Measurements from ENCODE around the gene PTPRCAP. TPM values are rescaled to one million over a fixed set of nuclear protein-coding genes. Genes with fewer than 3 reads are reported as not detected.
"Not testable (repeated sequence)": the region's sequence is repeated elsewhere in the genome, so short reads cannot be mapped to it uniquely, and the experiment has no call there.

PTPRCAP gene
- total RNA-seq, 2 experiments from 2014 or later, result 390 to 424 TPM

- H3K4me3 Mint-ChIP-seq, result peak overlapping the region; percentile 90
- CTCF ChIA-PET, result interaction anchor here (1.2 to 5.8 kb wide), 7 partner anchors 10 to 99 kb away, joined by 3 to 96 read pairs (median 23); partner anchors contain the start of genes CARNS1, PITPNM1, POLD4 and PTPRCAP
- DNase-seq (no peak), ATAC-seq (no peak)
- no peaks in the 10 kb centered on the region for H3K27me3 Mint-ChIP-seq
- H3K36me3 Mint-ChIP-seq, result peaks cover 53% of the 10 kb centered on the region
- H3K9me3 Mint-ChIP-seq (ENCODE audit: low read depth), result no peaks in the 10 kb centered on the region
- H3K4me1 Mint-ChIP-seq, result peaks cover 64% of the 10 kb centered on the region
- H3K27ac Mint-ChIP-seq, result peak overlapping the region; percentile 86
These were observed 31.7 kb downstream of the PTPRCAP start for GRCh38 chr11:67405688-67406339.

- DNase-seq, result no peak
- no peak for ATAC-seq
- CTCF ChIA-PET, result interaction anchor here (1.2 to 5.8 kb wide), 7 partner anchors 9 to 100 kb away, joined by 3 to 96 read pairs (median 23); partner anchors contain the start of genes CARNS1, PITPNM1, POLD4 and PTPRCAP
- Mint-ChIP-seq H3K27me3 (no peaks in the 10 kb centered on the region), H3K4me1 (peaks cover 63% of the 10 kb centered on the region), H3K27ac (peak overlapping the region; percentile 86), H3K4me3 (peak overlapping the region; percentile 90), H3K36me3 (peaks cover 55% of the 10 kb centered on the region), H3K9me3 (ENCODE audit: low read depth) (no peaks in the 10 kb centered on the region)
These were observed 32.3 kb downstream of the PTPRCAP start for GRCh38 chr11:67405196-67405567.

DNA sequence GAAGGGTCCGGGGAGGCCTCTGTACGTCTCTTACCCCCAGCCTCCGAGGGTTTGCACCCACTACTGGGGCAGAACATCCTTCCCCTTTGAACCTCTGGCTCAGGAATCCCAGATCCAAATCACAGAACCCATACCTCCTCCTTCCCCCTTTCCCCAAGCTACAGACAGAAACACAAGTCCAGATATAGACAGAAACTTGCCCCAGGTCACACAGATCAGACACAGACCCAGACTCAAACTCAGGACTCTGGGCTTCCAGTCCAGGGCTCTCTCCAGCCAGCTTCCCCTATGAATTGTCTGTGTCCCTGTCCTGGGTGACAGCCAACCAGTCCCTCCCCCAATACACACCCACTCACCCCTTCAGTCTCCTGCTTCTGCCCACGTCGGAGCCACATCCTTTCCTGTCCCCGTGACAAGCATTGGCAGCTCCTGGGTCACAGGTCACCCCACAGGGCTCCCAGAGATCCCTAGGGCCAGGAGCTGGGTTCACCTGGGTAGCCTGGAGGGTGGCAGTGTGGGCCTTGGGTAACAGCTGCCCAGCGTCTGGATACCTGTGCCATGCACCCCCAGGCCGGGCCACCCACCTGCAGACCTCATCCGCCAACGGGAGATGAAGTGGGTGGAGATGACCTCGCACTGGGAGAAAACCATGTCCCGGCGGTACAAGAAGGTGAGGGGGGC, 32.8 kb downstream of the PTPRCAP start:
- DNase-seq (peak; percentile 85), ATAC-seq (no peak)
- no peaks in the 10 kb centered on the region for H3K9me3 Mint-ChIP-seq (ENCODE audit: low read depth)
- peaks cover 53% of the 10 kb centered on the region for H3K36me3 Mint-ChIP-seq
- H3K27ac Mint-ChIP-seq, result peak overlapping the region; percentile 86
- H3K4me3 Mint-ChIP-seq, result peak overlapping the region; percentile 90
- no peaks in the 10 kb centered on the region for H3K27me3 Mint-ChIP-seq
- H3K4me1 Mint-ChIP-seq, result peaks cover 62% of the 10 kb centered on the region
- CTCF ChIA-PET, result interaction anchor here (1.2 to 5.8 kb wide), 11 partner anchors 9 to 100 kb away, joined by 3 to 96 read pairs (median 7); partner anchors contain the start of genes CARNS1, PITPNM1, POLD4 and PTPRCAP

- peak overlapping the region; percentile 86 for H3K27ac Mint-ChIP-seq
- H3K36me3 Mint-ChIP-seq, result peaks cover 58% of the 10 kb centered on the region
- H3K4me1 Mint-ChIP-seq, result peaks cover 66% of the 10 kb centered on the region
- peak overlapping the region; percentile 90 for H3K4me3 Mint-ChIP-seq
- ATAC-seq; H3K9me3 Mint-ChIP-seq (ENCODE audit: low read depth); H3K27me3 Mint-ChIP-seq: not testable (repeated sequence)
- CTCF ChIA-PET, result interaction anchor here (0.7 to 5.8 kb wide), 15 partner anchors 12 to 1766 kb away, joined by 3 to 96 read pairs (median 9); partner anchors contain the start of genes AIP, CARNS1, PITPNM1 and POLD4
- DNase-seq, result peak; percentile 41
These were observed 34.4 kb downstream of the PTPRCAP start for GRCh38 chr11:67403085-67403484.

DNA sequence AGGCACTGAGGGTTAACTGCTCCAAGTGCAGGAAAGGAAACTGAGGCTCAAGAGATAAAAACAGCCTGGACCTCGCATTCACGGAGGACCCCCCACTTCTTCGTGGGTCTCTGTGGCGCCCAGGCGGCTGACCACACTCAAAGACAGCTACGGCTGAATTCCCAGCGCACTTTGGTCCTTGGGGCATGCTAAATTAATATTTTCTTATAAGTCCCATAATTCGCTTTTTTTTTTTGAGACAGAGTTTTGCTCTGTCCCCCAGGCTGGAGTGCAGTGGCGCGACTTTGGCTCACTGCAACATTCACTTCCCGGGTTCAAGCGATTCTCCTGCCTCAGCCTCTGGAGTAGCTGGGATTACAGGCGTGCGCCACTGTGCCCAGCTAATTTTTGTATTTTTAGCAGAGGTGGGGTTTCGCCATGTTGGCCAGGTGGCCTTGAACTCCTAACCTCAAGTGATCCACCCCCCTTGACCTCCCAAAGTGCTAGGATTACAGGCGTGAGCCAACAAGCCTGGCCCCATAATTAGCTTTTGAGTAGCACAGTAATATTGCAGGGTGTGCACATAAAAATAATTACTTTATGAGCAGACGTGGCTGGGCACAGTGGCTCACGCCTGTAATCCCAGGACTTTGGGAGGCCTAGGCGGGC, 35.2 kb downstream of the PTPRCAP start:
- Mint-ChIP-seq H3K4me1 (peaks cover 66% of the 10 kb centered on the region), H3K4me3 (peak overlapping the region; percentile 63), H3K27ac (peak overlapping the region; percentile 86), H3K36me3 (peaks cover 57% of the 10 kb centered on the region)
- CTCF ChIA-PET, result interaction anchor here (0.7 to 5.8 kb wide), 20 partner anchors 9 to 1765 kb away, joined by 3 to 96 read pairs (median 10); partner anchors contain the start of genes AIP, CARNS1, PITPNM1 and POLD4
- H3K9me3 Mint-ChIP-seq (ENCODE audit: low read depth); DNase-seq; ATAC-seq; H3K27me3 Mint-ChIP-seq: not testable (repeated sequence)

- Mint-ChIP-seq H3K4me3 (peak within 1 kb of the TSS; percentile 90), H3K4me1 (peaks cover 65% of the 10 kb centered on the region), H3K27me3 (no peaks in the 10 kb centered on the region), H3K9me3 (ENCODE audit: low read depth) (no peaks in the 10 kb centered on the region), H3K36me3 (peaks cover 55% of the 10 kb centered on the region), H3K27ac (peak within 1 kb of the TSS; percentile 86)
- DNase-seq (peak; percentile 92), ATAC-seq (peak; percentile 74)
- CTCF ChIA-PET, result interaction anchor here (0.6 to 5.8 kb wide), 31 partner anchors 10 to 199 kb away, joined by 3 to 96 read pairs (median 6); partner anchors contain the start of genes AIP, CARNS1, CDK2AP2 and PITPNM1
These were observed 35.8 kb downstream of the PTPRCAP start, which contains the start of gene PPP1CA for GRCh38 chr11:67401495-67402191. Gene PPP1CA, minus strand, starts transcription at chr11:67401858. Its CDS starts 76 bp downstream, at chr11:67401782.

DNA sequence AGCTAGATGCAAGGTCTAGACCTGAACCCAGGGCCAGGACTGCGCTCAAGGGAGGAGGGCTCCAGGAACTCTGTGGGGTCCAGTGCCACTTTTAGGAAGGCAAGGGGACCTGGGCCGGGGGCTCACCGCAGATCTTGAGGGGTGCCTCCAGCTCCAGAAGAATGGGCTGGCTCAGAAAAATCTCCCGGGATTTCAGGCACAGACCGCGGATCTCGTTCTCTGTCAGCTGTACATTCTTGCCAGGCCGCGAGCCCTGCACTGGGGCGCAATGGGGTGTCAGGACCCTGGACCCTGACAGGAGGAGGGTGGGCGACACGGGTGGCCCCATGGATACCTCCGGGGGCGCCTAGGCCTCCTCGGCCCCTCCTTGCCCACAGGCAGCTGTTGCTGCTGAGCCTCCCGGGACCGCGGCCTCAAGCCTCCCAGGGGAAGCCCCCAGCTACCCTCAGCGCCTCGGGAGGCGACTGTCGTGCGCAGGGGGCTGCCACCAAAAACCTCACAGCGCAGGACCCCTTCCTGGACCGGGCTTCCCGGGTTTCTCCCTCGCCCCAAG, 36.5 kb downstream of the PTPRCAP start:
- peak overlapping the region; percentile 90 for H3K4me3 Mint-ChIP-seq
- H3K27ac Mint-ChIP-seq, result peak overlapping the region; percentile 79
- H3K9me3 Mint-ChIP-seq (ENCODE audit: low read depth), result no peaks in the 10 kb centered on the region
- peaks cover 53% of the 10 kb centered on the region for H3K36me3 Mint-ChIP-seq
- ATAC-seq (no peak), DNase-seq (no peak)
- CTCF ChIA-PET, result interaction anchor here (0.6 to 5.8 kb wide), 29 partner anchors 10 to 200 kb away, joined by 3 to 96 read pairs (median 7); partner anchors contain the start of genes AIP, CARNS1, CDK2AP2 and PITPNM1
- peaks cover 63% of the 10 kb centered on the region for H3K4me1 Mint-ChIP-seq
- no peaks in the 10 kb centered on the region for H3K27me3 Mint-ChIP-seq

DNA sequence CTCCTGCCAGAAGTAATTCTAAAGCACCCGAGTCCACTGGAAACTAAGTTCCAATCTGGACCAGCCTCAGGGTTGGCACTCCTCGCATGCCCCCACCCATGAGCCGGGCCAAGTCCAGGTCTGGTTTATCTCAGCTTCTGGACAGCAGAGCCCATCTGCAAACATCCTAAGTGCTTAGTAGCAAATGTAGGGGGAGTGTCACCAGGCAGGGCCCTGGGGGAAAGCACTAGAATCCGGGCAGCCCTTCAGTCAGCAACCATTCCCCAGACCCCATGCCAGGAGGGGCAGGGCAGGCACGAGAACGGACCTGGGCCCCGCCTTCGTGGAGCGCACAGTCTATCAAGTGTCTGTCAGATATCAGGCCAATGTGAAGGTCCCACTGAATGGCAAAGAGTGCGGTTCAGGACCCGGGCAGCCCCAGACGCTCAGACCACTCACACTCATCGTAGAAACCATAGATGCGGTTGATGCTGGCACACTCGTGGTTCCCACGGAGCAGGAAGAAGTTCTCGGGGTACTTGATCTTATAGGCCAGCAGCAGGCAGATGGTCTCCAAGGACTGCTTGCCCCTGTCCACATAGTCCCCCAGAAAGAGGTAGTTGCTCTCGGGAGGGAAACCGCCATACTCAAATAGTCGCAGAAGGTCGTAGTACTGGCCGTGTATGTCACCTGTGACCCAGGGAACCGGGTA, 37.1 kb downstream of the PTPRCAP start:
- peaks cover 49% of the 10 kb centered on the region for H3K36me3 Mint-ChIP-seq
- CTCF ChIA-PET, result interaction anchor here (1.0 to 5.8 kb wide), 22 partner anchors 9 to 138 kb away, joined by 3 to 96 read pairs (median 10); partner anchors contain the start of genes AIP, CARNS1, CDK2AP2 and PITPNM1
- H3K27ac Mint-ChIP-seq, result peak overlapping the region; percentile 79
- H3K4me1 Mint-ChIP-seq, result peaks cover 59% of the 10 kb centered on the region
- DNase-seq, result peak; percentile 60
- H3K9me3 Mint-ChIP-seq (ENCODE audit: low read depth), result no peaks in the 10 kb centered on the region
- peak overlapping the region; percentile 90 for H3K4me3 Mint-ChIP-seq
- H3K27me3 Mint-ChIP-seq, result no peaks in the 10 kb centered on the region
- no peak for ATAC-seq

DNA sequence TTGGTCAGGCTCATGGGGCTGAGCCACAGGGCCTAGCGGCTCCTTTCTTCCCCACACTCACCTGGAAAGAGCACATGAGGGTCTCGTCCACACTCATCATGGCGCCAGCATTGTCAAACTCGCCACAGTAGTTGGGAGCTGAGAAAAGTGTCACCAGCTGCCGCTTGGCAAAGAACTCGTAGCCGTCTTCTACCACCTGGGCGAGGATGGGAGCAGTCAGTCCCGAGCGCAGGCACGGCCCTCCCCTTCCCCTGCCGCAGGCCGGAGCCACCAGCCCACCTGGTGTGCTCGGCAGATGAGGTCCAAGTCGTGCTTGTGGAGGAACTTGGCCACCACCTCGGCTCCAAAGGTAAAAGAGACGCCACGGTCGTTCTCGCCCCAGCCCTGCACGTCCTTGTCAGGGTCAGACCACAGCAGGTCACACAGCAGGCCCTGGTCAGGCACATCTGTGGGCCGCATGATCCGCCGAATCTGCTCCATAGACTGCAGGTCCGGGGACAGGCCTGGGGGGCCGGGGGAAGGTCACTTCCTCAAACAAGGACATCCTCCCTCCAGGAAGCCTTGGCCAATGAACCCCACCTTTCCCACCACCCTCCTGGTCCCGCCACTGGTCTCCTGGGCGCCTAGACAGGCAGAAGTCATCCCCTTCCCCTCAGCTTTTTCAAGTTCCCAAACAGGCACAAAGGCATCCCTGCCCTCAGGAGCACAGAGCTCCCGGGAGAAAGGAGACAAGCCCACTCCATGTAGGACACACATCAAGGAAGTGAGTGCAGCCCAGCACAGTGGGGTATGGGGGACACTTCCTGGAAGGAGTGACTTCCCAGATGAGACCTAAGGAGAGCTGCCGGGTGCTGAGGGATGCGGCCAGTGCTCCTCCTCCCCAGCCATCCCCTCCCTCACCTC, 38.6 kb downstream of the PTPRCAP start:
- no peaks in the 10 kb centered on the region for H3K27me3 Mint-ChIP-seq
- peak overlapping the region; percentile 56 for H3K27ac Mint-ChIP-seq
- peaks cover 60% of the 10 kb centered on the region for H3K4me1 Mint-ChIP-seq
- ATAC-seq (no peak), DNase-seq (no peak)
- H3K9me3 Mint-ChIP-seq (ENCODE audit: low read depth), result no peaks in the 10 kb centered on the region
- peak overlapping the region; percentile 28 for H3K4me3 Mint-ChIP-seq
- CTCF ChIA-PET, result no interaction called here
- H3K36me3 Mint-ChIP-seq, result peaks cover 39% of the 10 kb centered on the region

- CTCF ChIA-PET, result interaction anchor here (0.7 to 0.9 kb wide), 2 partner anchors 11 to 135 kb away, joined by 3 to 4 read pairs; no protein-coding TSS in a partner anchor
- ATAC-seq, result no peak
- H3K4me1 Mint-ChIP-seq, result peaks cover 63% of the 10 kb centered on the region
- no peak for DNase-seq
- H3K36me3 Mint-ChIP-seq, result peaks cover 45% of the 10 kb centered on the region
- H3K27ac Mint-ChIP-seq, result peak overlapping the region; percentile 89
- no peaks in the 10 kb centered on the region for H3K27me3 Mint-ChIP-seq
- H3K9me3 Mint-ChIP-seq (ENCODE audit: low read depth), result no peaks in the 10 kb centered on the region
- H3K4me3 Mint-ChIP-seq, result peak overlapping the region; percentile 15
These were observed 39.4 kb downstream of the PTPRCAP start for GRCh38 chr11:67397986-67398660.
